Measurements from ENCODE around the gene TSPAN13.

DNA sequence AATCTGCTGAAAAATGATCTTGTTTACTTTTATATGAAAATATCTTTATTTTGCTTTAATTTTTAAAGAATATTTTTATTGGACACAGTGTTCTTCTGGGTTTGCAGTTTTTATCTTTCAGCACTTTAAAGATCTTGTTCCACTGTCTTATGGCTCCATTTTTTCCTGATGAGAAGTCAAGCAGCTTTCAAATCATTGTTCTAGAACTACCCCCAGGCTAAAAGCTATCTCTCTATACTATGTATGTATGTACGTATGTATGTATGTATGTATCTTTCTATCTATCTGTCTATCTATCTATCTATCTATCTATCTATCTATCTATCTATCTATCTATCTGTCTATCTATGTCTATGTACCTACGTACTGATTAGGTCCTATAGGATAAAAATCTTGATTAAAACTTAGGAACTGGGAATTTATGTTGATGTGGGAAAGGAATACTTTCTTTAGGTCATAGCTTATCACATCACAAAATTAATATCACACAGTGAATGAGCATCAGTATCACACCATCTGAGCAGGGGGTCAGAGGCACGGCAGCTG lies 35.4 kb upstream of the TSPAN13 start:
- TF ChIP-seq POLR2AphosphoS5 (IDR thresholded peaks at IDR 0.05; ENCODE audit: low read depth, low read length) (no peak), SIN3A (IDR thresholded peaks at IDR 0.05; ENCODE audit: borderline replicate concordance, insufficient read depth, low read depth, low read length) (no peak)
- TF ChIP-seq, protein P1, sequence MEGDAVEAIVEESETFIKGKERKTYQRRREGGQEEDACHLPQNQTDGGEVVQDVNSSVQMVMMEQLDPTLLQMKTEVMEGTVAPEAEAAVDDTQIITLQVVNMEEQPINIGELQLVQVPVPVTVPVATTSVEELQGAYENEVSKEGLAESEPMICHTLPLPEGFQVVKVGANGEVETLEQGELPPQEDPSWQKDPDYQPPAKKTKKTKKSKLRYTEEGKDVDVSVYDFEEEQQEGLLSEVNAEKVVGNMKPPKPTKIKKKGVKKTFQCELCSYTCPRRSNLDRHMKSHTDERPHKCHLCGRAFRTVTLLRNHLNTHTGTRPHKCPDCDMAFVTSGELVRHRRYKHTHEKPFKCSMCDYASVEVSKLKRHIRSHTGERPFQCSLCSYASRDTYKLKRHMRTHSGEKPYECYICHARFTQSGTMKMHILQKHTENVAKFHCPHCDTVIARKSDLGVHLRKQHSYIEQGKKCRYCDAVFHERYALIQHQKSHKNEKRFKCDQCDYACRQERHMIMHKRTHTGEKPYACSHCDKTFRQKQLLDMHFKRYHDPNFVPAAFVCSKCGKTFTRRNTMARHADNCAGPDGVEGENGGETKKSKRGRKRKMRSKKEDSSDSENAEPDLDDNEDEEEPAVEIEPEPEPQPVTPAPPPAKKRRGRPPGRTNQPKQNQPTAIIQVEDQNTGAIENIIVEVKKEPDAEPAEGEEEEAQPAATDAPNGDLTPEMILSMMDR (IDR thresholded peaks at IDR 0.05), result no peak
- TF ChIP-seq, protein P2, sequence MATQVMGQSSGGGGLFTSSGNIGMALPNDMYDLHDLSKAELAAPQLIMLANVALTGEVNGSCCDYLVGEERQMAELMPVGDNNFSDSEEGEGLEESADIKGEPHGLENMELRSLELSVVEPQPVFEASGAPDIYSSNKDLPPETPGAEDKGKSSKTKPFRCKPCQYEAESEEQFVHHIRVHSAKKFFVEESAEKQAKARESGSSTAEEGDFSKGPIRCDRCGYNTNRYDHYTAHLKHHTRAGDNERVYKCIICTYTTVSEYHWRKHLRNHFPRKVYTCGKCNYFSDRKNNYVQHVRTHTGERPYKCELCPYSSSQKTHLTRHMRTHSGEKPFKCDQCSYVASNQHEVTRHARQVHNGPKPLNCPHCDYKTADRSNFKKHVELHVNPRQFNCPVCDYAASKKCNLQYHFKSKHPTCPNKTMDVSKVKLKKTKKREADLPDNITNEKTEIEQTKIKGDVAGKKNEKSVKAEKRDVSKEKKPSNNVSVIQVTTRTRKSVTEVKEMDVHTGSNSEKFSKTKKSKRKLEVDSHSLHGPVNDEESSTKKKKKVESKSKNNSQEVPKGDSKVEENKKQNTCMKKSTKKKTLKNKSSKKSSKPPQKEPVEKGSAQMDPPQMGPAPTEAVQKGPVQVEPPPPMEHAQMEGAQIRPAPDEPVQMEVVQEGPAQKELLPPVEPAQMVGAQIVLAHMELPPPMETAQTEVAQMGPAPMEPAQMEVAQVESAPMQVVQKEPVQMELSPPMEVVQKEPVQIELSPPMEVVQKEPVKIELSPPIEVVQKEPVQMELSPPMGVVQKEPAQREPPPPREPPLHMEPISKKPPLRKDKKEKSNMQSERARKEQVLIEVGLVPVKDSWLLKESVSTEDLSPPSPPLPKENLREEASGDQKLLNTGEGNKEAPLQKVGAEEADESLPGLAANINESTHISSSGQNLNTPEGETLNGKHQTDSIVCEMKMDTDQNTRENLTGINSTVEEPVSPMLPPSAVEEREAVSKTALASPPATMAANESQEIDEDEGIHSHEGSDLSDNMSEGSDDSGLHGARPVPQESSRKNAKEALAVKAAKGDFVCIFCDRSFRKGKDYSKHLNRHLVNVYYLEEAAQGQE (IDR thresholded peaks at IDR 0.05; ENCODE audit: insufficient read depth in 1 of 2, low read depth in 2 of 2, low read length in 1 of 2), result no peak
